ENCODE measurements around the gene CATSPERE. TPM values are rescaled to one million over a fixed set of nuclear protein-coding genes. Genes with fewer than 3 reads are reported as not detected.
"Not testable (repeated sequence)": the region's sequence is repeated elsewhere in the genome, so short reads cannot be mapped to it uniquely, and the experiment has no call there.

Gene CATSPERE
- total and polyA plus RNA-seq, 7 experiments from 2014 or later = 0.24 to 2.2 (median 1.0) TPM

DNA sequence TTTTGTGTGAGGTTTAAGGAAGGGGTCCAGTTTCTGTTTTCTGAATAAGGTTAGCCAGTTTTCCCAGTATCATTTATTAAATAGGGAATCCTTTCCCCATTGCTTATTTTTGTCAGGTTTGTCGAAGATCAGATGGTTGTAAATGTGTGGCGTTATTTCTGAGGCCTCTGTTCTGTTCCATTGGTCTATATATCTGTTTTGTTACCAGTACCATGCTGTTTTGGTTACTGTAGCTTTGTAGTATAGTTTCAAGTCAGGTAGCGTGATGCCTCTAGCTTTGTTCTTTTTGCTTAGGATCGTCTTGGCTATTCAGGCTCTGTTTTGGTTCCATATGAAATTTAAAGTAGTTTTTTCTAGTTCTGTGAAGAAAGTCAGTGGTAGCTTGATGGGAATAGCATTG, 39.4 kb downstream of the CATSPERE start:
- POLR2A ChIA-PET; H3K4me3 ChIP-seq (ENCODE audit: low read length); intact Hi-C loops (cut with micrococcal nuclease); H3K4me1 Mint-ChIP-seq; H3K4me1 ChIP-seq (ENCODE audit: control insufficient read depth in 2 of 2, insufficient read depth in 2 of 2, low read length in 2 of 2); H3K27me3 Mint-ChIP-seq; ATAC-seq; H3K27me3 ChIP-seq (ENCODE audit: control insufficient read depth in 2 of 2, insufficient read depth in 2 of 2, low read length in 2 of 2); DNase-seq; H3K27ac ChIP-seq (ENCODE audit: low read depth, low read length); H3K4me3 Mint-ChIP-seq; H3K9me3 ChIP-seq (ENCODE audit: control insufficient read depth in 2 of 3, low read length in 3 of 3); H3K36me3 Mint-ChIP-seq; H3K27ac Mint-ChIP-seq; H3K36me3 ChIP-seq (ENCODE audit: control insufficient read depth in 2 of 3, insufficient read depth in 3 of 3, low read length in 3 of 3); CTCF ChIA-PET: not testable (repeated sequence)
- H3K9me3 Mint-ChIP-seq = peaks cover 0 to 15% (median 9%) of the 10 kb centered on the region in 11 donors

DNA sequence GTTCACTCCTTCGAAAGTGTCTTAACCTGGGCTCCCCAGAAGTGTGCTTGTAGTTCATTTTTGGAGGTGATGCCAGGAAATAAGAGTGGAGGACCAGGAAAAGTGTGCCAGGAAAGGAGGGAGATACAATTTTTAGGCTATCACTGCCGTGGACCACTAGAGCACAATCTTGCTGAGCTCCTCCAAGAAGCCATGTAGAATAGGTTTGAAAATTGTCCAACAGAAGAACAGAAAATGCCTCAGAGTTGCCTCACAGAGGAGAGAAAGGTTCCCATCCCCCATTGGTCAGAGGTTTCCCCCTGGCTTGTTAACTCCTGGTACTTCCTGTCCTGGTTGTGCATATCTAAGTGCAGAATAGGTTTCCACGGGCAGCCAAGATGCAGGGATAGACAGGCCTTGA, 41.6 kb downstream of the CATSPERE start:
- intact Hi-C loops (cut with micrococcal nuclease) = no loop called here
- Histone ChIP-seq H3K27ac (ENCODE audit: low read depth, low read length) (no peak overlapping the region), H3K4me1 (ENCODE audit: control insufficient read depth in 2 of 2, insufficient read depth in 2 of 2, low read length in 2 of 2) (no peaks in the 10 kb centered on the region), H3K9me3 (ENCODE audit: control insufficient read depth in 2 of 3, low read length in 3 of 3) (no peaks in the 10 kb centered on the region), H3K27me3 (ENCODE audit: control insufficient read depth in 2 of 2, insufficient read depth in 2 of 2, low read length in 2 of 2) (no peaks in the 10 kb centered on the region), H3K36me3 (ENCODE audit: control insufficient read depth in 2 of 3, insufficient read depth in 3 of 3, low read length in 3 of 3) (no peaks in the 10 kb centered on the region), H3K4me3 (ENCODE audit: low read length) (no peak overlapping the region)
- Mint-ChIP-seq H3K4me3 (no peak overlapping the region), H3K27me3 (no peaks in the 10 kb centered on the region), H3K27ac (no peak overlapping the region), H3K4me1 (no peaks in the 10 kb centered on the region), H3K36me3 (peaks cover 0 to 11% (median 0%) of the 10 kb centered on the region in 5 donors), H3K9me3 (peaks cover 0 to 18% (median 12%) of the 10 kb centered on the region in 11 donors)
- DNase-seq (no peak), ATAC-seq (no peak)
- ChIA-PET POLR2A (no interaction called here), CTCF (no interaction called here)

DNA sequence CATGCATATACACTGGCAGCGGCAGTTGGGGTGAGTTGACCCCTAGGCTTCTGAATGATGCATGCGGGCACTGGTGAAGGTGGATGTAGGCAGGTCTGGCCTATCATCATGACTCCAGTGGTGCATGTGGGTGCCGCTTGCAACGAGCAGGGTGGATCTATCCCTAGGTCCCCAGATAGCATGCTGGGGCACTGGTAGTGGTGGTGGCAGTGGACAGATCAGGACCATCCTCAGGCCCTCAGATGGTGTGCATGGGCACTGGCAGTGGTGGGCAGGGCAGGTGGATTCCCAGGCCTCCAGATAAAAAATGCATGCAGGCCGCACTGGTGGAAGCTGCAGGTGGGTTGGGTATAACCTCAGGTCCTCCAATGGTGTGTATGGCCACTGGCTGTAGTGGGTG, 52.4 kb downstream of the CATSPERE start:
- intact Hi-C loops (cut with micrococcal nuclease) = no loop called here
- Histone ChIP-seq H3K9me3 (ENCODE audit: control insufficient read depth in 2 of 3, low read length in 3 of 3) (peaks cover 0 to 10% (median 0%) of the 10 kb centered on the region in 3 experiments), H3K4me3 (ENCODE audit: low read length) (no peak overlapping the region), H3K27ac (ENCODE audit: low read depth, low read length) (no peak overlapping the region), H3K36me3 (ENCODE audit: control insufficient read depth in 2 of 3, insufficient read depth in 3 of 3, low read length in 3 of 3) (no peaks in the 10 kb centered on the region), H3K27me3 (ENCODE audit: control insufficient read depth in 2 of 2, insufficient read depth in 2 of 2, low read length in 2 of 2) (no peaks in the 10 kb centered on the region), H3K4me1 (ENCODE audit: control insufficient read depth in 2 of 2, insufficient read depth in 2 of 2, low read length in 2 of 2) (no peaks in the 10 kb centered on the region)
- Mint-ChIP-seq H3K27ac (no peak overlapping the region), H3K27me3 (no peaks in the 10 kb centered on the region), H3K9me3 (peaks cover 5 to 29% (median 15%) of the 10 kb centered on the region in 11 donors), H3K4me3 (no peak overlapping the region), H3K4me1 (peaks cover 0 to 1% (median 0%) of the 10 kb centered on the region in 7 donors), H3K36me3 (peaks cover 0 to 31% (median 25%) of the 10 kb centered on the region in 5 donors)
- POLR2A ChIA-PET = no interaction called here
- CTCF ChIA-PET = no interaction called here
- ATAC-seq = no peak
- DNase-seq = no peak

DNA sequence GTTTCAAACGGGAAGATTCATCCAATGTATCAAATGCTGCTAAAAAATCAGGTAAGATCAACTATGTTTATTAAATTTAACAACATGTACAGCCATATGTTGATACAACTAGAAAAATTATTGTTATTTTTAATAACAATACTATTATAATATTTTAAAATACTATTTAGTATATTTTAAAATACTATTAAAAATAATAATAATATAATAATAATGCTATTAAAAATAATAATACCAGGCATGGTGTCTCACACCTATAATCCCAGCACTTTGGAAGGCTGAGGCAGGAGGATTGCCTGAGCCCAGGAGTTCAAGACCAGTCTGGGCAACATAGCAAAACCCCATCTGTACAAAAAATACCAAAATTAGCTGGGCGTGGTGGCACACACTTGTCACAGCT, 54.6 kb downstream of the CATSPERE start:
- no peaks in the 10 kb centered on the region for H3K27me3 Mint-ChIP-seq
- POLR2A ChIA-PET = no interaction called here
- H3K9me3 ChIP-seq (ENCODE audit: control insufficient read depth in 2 of 3, low read length in 3 of 3) = peaks cover 0 to 10% (median 0%) of the 10 kb centered on the region in 3 experiments
- intact Hi-C loops (cut with micrococcal nuclease) = no loop called here
- H3K27ac Mint-ChIP-seq = no peak overlapping the region
- no peaks in the 10 kb centered on the region for H3K36me3 ChIP-seq (ENCODE audit: control insufficient read depth in 2 of 3, insufficient read depth in 3 of 3, low read length in 3 of 3)
- H3K4me3 Mint-ChIP-seq = no peak overlapping the region
- peaks cover 0 to 37% (median 28%) of the 10 kb centered on the region in 5 donors for H3K36me3 Mint-ChIP-seq
- ATAC-seq (no peak), DNase-seq (no peak)
- CTCF ChIA-PET = no interaction called here
- H3K27ac ChIP-seq (ENCODE audit: low read depth, low read length) = no peak overlapping the region
- peaks cover 0 to 1% (median 0%) of the 10 kb centered on the region in 7 donors for H3K4me1 Mint-ChIP-seq
- no peak overlapping the region for H3K4me3 ChIP-seq (ENCODE audit: low read length)
- H3K4me1 ChIP-seq (ENCODE audit: control insufficient read depth in 2 of 2, insufficient read depth in 2 of 2, low read length in 2 of 2) = no peaks in the 10 kb centered on the region
- no peaks in the 10 kb centered on the region for H3K27me3 ChIP-seq (ENCODE audit: control insufficient read depth in 2 of 2, insufficient read depth in 2 of 2, low read length in 2 of 2)
- H3K9me3 Mint-ChIP-seq = peaks cover 5 to 33% (median 19%) of the 10 kb centered on the region in 11 donors

DNA sequence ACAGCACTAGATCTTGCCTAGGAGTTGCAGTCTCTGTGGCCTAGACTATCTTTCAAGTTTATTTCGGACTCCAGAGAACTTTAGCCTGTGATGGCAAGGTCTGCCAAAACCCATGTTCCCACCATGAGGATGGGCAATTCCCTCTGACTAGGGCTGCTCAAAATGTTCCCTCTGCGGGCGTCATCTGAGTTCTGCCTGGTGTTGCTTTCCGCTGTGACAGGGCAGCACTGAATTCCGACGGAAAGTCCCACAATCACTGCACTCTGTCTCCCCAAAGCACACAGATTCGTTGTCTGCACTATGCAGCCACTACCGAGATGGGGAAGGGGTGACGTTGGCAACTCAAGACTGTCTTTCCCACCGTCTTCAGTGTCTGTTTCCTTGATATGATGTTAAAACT, 75.2 kb downstream of the CATSPERE start:
- peaks cover 0 to 51% (median 6%) of the 10 kb centered on the region in 11 donors for H3K9me3 Mint-ChIP-seq
- H3K4me3 ChIP-seq (ENCODE audit: low read length) = no peak overlapping the region
- ATAC-seq = no peak
- CTCF ChIA-PET = no interaction called here
- H3K4me1 Mint-ChIP-seq = no peaks in the 10 kb centered on the region
- no peak overlapping the region for H3K27ac Mint-ChIP-seq
- H3K27ac ChIP-seq (ENCODE audit: low read depth, low read length) = no peak overlapping the region
- POLR2A ChIA-PET = no interaction called here
- H3K27me3 Mint-ChIP-seq = peaks cover 0 to 5% (median 0%) of the 10 kb centered on the region in 5 donors
- no peak for DNase-seq
- intact Hi-C loops (cut with micrococcal nuclease) = no loop called here
- no peaks in the 10 kb centered on the region for H3K36me3 ChIP-seq (ENCODE audit: control insufficient read depth in 2 of 3, insufficient read depth in 3 of 3, low read length in 3 of 3)
- H3K36me3 Mint-ChIP-seq = peaks cover 0 to 31% (median 22%) of the 10 kb centered on the region in 5 donors
- H3K4me3 Mint-ChIP-seq = no peak overlapping the region
- no peaks in the 10 kb centered on the region for H3K9me3 ChIP-seq (ENCODE audit: control insufficient read depth in 2 of 3, low read length in 3 of 3)
- H3K4me1 ChIP-seq (ENCODE audit: control insufficient read depth in 2 of 2, insufficient read depth in 2 of 2, low read length in 2 of 2) = no peaks in the 10 kb centered on the region
- H3K27me3 ChIP-seq (ENCODE audit: control insufficient read depth in 2 of 2, insufficient read depth in 2 of 2, low read length in 2 of 2) = no peaks in the 10 kb centered on the region

DNA sequence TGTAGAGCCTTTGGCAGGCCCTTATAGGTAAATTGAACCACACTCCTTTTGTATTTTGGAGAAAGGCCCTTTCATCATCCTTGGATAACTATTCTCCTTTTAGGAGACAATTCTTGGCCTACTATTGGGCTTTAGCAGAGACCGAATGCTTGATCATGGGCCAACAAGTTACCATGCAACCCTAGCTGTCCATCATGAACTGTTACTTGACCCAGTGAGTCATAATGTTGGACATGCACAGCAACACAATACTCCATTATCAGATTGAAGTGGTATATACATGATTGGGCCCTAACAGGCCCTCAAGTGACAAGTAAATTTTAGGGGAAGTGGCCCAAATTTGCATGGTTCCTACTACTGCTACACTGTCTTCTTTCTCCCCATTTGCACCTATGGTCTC, 84.4 kb downstream of the CATSPERE start:
- intact Hi-C loops (cut with micrococcal nuclease) = no loop called here
- Mint-ChIP-seq H3K4me1 (no peaks in the 10 kb centered on the region), H3K27ac (no peak overlapping the region), H3K36me3 (peaks cover 0 to 16% (median 5%) of the 10 kb centered on the region in 5 donors), H3K27me3 (no peaks in the 10 kb centered on the region), H3K4me3 (no peak overlapping the region), H3K9me3 (peaks cover 8 to 56% (median 20%) of the 10 kb centered on the region in 11 donors)
- CTCF ChIA-PET = no interaction called here
- no peaks in the 10 kb centered on the region for H3K36me3 ChIP-seq (ENCODE audit: control insufficient read depth in 2 of 3, insufficient read depth in 3 of 3, low read length in 3 of 3)
- DNase-seq (no peak), ATAC-seq (no peak)
- POLR2A ChIA-PET = no interaction called here
- H3K4me3 ChIP-seq (ENCODE audit: low read length) = no peak overlapping the region
- H3K9me3 ChIP-seq (ENCODE audit: control insufficient read depth in 2 of 3, low read length in 3 of 3) = peaks cover 0 to 7% (median 0%) of the 10 kb centered on the region in 3 experiments
- H3K27ac ChIP-seq (ENCODE audit: low read depth, low read length) = no peak overlapping the region
- H3K4me1 ChIP-seq (ENCODE audit: control insufficient read depth in 2 of 2, insufficient read depth in 2 of 2, low read length in 2 of 2) = no peaks in the 10 kb centered on the region
- H3K27me3 ChIP-seq (ENCODE audit: control insufficient read depth in 2 of 2, insufficient read depth in 2 of 2, low read length in 2 of 2) = no peaks in the 10 kb centered on the region

DNA sequence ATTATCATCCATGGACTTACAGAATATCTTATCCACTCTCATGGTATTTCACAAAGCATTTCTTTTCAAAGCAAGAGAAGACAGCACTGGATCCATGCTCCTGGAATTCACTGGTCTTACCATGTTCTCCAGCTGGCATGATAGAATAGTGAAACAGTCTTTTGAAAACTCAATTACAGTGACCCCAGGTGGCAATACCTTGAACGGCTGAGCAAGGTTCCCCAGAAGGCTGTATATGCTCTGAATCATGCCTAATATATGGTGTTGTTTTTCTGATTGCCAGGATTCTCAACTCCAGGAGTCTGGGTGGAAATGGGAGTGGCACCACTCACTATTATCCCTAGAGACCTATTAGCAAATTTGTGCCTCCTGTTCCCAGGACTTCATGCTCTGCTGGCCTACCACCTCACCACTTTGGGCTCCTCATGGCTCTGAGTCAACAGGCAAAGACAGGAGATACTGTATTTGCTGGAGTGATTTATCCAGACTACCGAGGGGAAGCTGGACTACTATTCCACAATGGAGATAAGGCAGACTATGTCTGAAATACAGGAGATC, 87.6 kb downstream of the CATSPERE start:
- POLR2A ChIA-PET = no interaction called here
- H3K27ac Mint-ChIP-seq = no peak overlapping the region
- no peak for ATAC-seq

More for the DNA sequence above, 87.6 kb downstream of the CATSPERE start:
- intact Hi-C loops (cut with micrococcal nuclease) = no loop called here
- H3K36me3 Mint-ChIP-seq = peaks cover 0 to 19% (median 5%) of the 10 kb centered on the region in 5 donors
- Histone ChIP-seq H3K27me3 (ENCODE audit: control insufficient read depth in 2 of 2, insufficient read depth in 2 of 2, low read length in 2 of 2) (no peaks in the 10 kb centered on the region), H3K27ac (ENCODE audit: low read depth, low read length) (no peak overlapping the region), H3K9me3 (ENCODE audit: control insufficient read depth in 2 of 3, low read length in 3 of 3) (peaks cover 0 to 7% (median 0%) of the 10 kb centered on the region in 3 experiments), H3K36me3 (ENCODE audit: control insufficient read depth in 2 of 3, insufficient read depth in 3 of 3, low read length in 3 of 3) (no peaks in the 10 kb centered on the region), H3K4me3 (ENCODE audit: low read length) (no peak overlapping the region), H3K4me1 (ENCODE audit: control insufficient read depth in 2 of 2, insufficient read depth in 2 of 2, low read length in 2 of 2) (no peaks in the 10 kb centered on the region)
- no peak for DNase-seq
- peaks cover 6 to 53% (median 25%) of the 10 kb centered on the region in 11 donors for H3K9me3 Mint-ChIP-seq
- no peaks in the 10 kb centered on the region for H3K27me3 Mint-ChIP-seq
- H3K4me1 Mint-ChIP-seq = no peaks in the 10 kb centered on the region
- CTCF ChIA-PET = no interaction called here
- H3K4me3 Mint-ChIP-seq = no peak overlapping the region
